HG03060 (cell line): ENCODE data around the gene PTGER3.
"Not testable (repeated sequence)": the region's sequence is repeated elsewhere in the genome, so short reads cannot be mapped to it uniquely, and the experiment has no call there.

Experiments used
- ATAC-seq: cut with Tn5 transposase; IDR thresholded peaks from one replicate; pipeline ENCODE4 v1.9.1; 2021; ENCODE audit warnings: low read depth, moderate number of reproducible peaks; ENCODE audit not compliant: unreplicated experiment

Gene PTGER3

GRCh38 chr1:71015745-71016144 is 31.9 kb downstream of the PTGER3 start:
- no peak for ATAC-seq

GRCh38 chr1:71014178-71014579 is 33.4 kb downstream of the PTGER3 start:
- ATAC-seq, result no peak

- ATAC-seq, result no peak
These were observed 44.7 kb downstream of the PTGER3 start for GRCh38 chr1:71002709-71003475.

- ATAC-seq, result no peak
These were observed 46.0 kb downstream of the PTGER3 start for GRCh38 chr1:71001624-71002023.

- no peak for ATAC-seq
These were observed 49.8 kb downstream of the PTGER3 start for GRCh38 chr1:70997793-70998192.

GRCh38 chr1:70994753-70995268 is 52.8 kb downstream of the PTGER3 start:
- ATAC-seq, result no peak

GRCh38 chr1:70993798-70994197 is 53.8 kb downstream of the PTGER3 start:
- no peak for ATAC-seq

- ATAC-seq, result no peak
These were observed 55.1 kb downstream of the PTGER3 start for GRCh38 chr1:70992521-70992920.

- ATAC-seq, result no peak
These were observed 57.0 kb downstream of the PTGER3 start for GRCh38 chr1:70990469-70991253.

- no peak for ATAC-seq
These were observed 60.1 kb downstream of the PTGER3 start for GRCh38 chr1:70987497-70987896.

- ATAC-seq, result not testable (repeated sequence)
These were observed 61.8 kb downstream of the PTGER3 start for GRCh38 chr1:70985776-70986225.

GRCh38 chr1:70985278-70985677 is 62.3 kb downstream of the PTGER3 start:
- not testable (repeated sequence) for ATAC-seq

GRCh38 chr1:70980361-70980760 is 67.3 kb downstream of the PTGER3 start:
- no peak for ATAC-seq

GRCh38 chr1:70979881-70980280 is 67.7 kb downstream of the PTGER3 start:
- no peak for ATAC-seq

- no peak for ATAC-seq
These were observed 68.3 kb downstream of the PTGER3 start for GRCh38 chr1:70979313-70979712.

- ATAC-seq, result no peak
These were observed 69.0 kb downstream of the PTGER3 start for GRCh38 chr1:70978623-70979022.

GRCh38 chr1:70977575-70977974 is 70.0 kb downstream of the PTGER3 start:
- ATAC-seq, result no peak

GRCh38 chr1:70977041-70977440 is 70.6 kb downstream of the PTGER3 start:
- ATAC-seq, result no peak

GRCh38 chr1:70973754-70974153 is 73.9 kb downstream of the PTGER3 start:
- no peak for ATAC-seq

GRCh38 chr1:70970407-70970806 is 77.2 kb downstream of the PTGER3 start:
- no peak for ATAC-seq

- ATAC-seq, result no peak
These were observed 81.5 kb downstream of the PTGER3 start for GRCh38 chr1:70966018-70966638.
